ENCODE results near the gene DLG1.

DLG1 gene

DNA sequence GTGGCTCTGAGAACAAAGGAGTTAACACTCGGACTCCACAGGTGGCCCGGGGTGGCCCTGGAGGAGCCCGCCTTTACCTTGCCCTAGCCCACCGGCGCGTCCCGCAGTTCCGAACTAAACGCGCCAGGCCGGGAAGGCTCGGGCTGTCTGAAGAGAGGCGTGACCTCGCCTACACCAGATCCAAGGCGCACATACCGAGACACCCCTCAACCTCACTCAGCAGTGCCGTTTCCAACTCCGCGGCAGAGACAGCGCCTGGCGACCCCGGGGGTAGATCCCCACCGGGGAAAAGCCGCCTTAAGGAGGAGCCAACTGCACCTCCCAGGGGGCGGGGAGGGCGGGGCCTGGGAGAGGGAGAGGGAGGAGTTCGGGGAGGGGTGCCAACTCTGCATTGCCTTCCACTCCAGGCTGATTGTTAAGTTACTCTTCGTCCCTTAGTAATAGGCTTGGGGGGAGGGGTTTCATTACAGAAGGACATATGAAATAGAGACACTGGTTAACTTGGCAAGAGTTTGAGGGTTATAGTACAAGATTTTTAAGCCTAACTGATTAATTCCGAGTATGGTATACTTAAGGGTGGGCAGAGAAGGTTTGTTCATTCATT, at the start of gene DLG1:
Gene DLG1 (minus strand): TSS at position 272 of the 604 bp plus-strand sequence. CDS start 1,408 bp downstream, outside the sequence.
- peak; percentile 91 for DNase-seq

DNA sequence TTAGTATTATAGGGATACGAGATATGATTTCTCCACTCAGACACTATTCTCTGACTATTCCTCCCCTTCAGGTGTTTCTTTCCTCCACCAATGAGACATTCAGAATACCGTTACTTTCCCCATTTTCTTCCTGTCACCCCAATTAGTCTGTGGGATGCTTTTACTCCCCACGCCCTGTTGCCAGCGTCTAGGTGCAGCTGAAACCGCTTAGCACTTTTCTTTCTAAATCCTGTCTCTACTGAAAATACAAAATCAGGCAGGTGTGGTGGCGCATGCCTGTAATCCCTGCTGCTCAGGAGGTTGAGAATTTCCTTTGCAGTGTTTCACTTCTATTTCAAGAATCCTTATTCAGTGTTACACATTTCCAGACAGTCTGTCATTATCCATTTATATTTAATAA, 49.6 kb upstream of the DLG1 start:
- DNase-seq: no peak

GRCh38 chr3:197345390-197345789, 47.0 kb upstream of the DLG1 start:
- no peak for DNase-seq

- DNase-seq: no peak
These were observed 46.3 kb upstream of the DLG1 start for GRCh38 chr3:197344582-197345318.

GRCh38 chr3:197343656-197344408, 45.4 kb upstream of the DLG1 start:
- DNase-seq: no peak

GRCh38 chr3:197343111-197343510, 44.7 kb upstream of the DLG1 start:
- DNase-seq: no peak

DNA sequence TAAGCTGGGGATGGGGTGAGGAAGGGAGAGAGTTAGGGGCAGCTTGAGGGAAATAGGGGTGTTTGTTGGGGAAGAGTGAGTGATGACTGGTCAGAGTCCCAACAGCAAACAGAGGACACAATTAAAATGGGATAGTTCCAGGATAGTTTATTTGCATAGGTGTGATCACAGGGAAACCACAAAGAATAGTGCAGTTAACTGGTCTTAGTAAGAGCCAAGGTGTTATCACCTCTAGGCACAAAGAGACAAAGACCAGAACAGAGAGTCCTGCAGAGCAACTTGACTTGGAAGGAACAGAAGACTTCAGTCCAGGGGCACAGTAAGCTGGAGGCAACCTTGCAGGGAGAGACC, 42.1 kb upstream of the DLG1 start:
- DNase-seq: no peak

DNA sequence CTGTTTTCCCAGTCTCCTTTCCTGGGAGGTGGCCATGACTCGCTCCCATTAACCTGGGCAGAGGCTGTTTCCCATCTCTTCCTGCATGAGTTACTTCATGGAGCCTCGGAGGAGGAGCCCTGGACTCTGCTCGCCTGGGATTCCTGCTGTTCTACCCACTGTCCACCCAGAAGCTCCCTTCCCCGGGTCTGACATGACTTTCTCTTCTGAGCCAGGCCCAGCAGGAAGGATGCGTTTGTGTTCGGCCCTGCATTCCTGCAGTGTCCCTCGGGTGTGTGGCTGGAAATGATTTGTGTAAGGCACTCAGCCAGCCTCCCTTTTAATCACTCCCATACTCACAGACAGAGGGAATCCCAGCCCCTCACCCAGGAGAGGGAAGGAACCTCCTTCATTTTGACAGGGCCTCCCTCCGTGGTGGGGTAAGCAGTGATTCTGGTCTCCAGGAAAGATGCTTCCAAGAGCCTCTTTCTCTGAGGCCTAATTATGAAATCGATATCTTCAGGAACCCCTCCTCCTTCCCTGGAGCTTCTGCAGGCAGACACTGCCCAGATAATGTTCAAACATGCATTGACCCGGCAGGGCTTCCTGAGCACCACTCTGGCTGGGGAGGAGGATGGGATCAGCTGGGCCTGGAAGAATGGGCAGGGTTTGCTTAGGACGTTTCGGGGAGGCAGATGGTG, 41.6 kb upstream of the DLG1 start:
- DNase-seq: no peak

DNA sequence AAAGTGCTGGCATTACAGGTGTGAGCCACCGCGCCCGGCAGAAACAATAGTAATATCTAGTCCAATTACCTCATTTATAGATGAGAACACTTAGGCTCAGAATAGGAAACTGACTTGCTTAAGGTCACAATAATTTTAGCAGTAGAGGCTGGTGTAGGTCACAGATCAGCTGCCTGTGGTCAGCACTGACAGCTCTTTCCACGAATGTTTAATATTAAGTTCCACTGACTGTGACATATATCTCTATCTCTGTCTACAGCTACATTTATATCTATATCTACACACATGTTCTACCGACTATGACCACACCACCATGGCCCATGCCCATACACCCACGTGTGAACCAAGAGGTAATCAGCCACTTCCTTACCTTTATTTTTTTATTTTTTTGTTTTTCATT, 40.2 kb upstream of the DLG1 start:
- no peak for DNase-seq

DNA sequence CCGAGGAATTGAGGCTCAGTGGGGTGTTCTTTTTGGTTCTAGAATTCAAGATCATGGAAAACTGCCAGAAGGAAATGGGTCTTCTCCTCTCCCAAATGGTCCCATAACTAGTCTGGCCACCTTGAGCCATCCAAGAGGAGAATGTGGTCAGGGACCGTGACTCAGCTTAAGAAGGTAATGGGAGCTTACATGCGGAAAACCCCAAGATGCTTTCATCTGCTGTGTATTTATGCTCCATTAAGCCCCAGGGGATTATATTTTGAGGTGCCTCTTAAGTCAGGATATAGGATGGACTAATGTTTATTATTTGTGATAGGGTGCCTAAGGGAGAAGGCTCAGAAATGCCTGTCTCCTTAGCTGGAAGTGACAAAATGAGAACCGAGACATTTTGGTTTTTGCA, 39.2 kb upstream of the DLG1 start:
- DNase-seq: no peak

DNA sequence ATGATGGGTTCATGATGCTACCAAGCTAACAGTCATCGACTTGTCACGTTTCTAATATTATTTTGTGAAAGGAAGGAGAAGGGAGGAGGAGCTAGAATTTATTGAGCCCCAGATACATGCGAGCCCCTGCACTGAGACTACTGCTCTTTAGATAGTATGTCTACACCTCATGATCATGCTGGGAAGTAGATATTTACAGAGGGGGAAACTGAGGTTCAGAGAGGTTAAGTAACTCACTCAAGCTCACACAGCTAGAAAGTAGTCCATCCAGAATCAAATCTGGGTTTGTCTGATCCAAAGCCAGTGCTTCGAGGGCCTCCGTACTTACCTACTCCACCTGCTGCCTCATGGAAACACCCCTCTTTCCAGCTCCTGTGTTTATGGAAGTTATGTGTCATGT, 38.8 kb upstream of the DLG1 start:
- no peak for DNase-seq

- no peak for DNase-seq
These were observed 37.9 kb upstream of the DLG1 start for GRCh38 chr3:197336348-197336747.

GRCh38 chr3:197335428-197336132, 37.2 kb upstream of the DLG1 start:
- no peak for DNase-seq

- DNase-seq: no peak
These were observed 35.7 kb upstream of the DLG1 start for GRCh38 chr3:197333901-197334639.

- no peak for DNase-seq
These were observed 32.7 kb upstream of the DLG1 start for GRCh38 chr3:197331131-197331530.

DNA sequence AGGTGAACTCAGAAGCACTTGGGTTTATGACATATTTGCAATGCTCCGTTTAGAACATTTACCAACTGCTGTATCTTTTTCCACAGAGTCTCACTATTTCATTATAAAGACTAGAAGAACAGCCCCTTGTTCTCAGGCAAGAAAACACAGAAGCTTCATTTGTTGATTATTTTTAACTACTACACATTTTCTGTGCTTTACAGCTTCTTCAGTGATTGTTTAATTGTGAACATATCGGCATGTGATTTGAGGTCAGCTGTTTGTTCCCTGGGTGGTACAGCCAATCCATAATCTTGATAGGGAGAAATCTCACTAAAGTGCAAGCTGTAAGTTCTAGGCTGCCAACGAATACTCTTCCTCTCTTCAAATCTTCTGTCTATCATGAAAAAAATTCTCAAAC, 31.0 kb upstream of the DLG1 start:
- no peak for DNase-seq

DNA sequence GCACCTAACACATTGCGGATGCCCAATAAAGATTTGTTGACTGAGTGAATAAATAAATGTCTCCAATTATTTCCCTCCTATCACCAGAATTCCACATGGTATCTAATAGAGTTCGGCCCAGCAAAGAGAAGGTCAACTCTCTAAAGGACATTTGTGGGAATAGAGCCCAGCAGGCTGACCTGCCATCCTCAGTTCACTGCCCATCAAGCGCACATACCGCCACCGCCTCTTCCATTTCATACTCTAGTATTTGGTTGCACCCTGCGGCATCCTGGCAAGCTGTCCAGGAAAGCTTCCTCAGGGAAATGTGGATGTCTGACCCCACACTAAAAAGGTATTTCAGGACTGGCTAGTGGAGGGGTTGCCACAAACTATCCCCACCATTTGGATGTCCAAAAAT, 29.8 kb upstream of the DLG1 start:
- DNase-seq: no peak

- no peak for DNase-seq
These were observed 29.3 kb upstream of the DLG1 start for GRCh38 chr3:197327701-197328100.

GRCh38 chr3:197325773-197326172, 27.4 kb upstream of the DLG1 start:
- no peak for DNase-seq

- no peak for DNase-seq
These were observed 23.7 kb upstream of the DLG1 start for GRCh38 chr3:197322149-197322548.

- DNase-seq: no peak
These were observed 22.2 kb upstream of the DLG1 start for GRCh38 chr3:197320582-197320981.

Data from CD4-positive, alpha-beta T cell treated with Interleukin-17A for 4 hours (primary cell).